Caco-2 (cell line): ENCODE measurements around the gene PARD3B. TPM values are rescaled to one million over a fixed set of nuclear protein-coding genes. Genes with fewer than 3 reads are reported as not detected.

Experiments
- BruUV-seq: library from RNA; stranded (reverse); fragments of 400-500 nt; replicated peaks from 2 replicates; lab custom pipeline; 2021; lab: Mats Ljungman, UMichigan
- CTCF ChIA-PET: fragments of 300-600 bp; sonication (Branson Sonifier 250); formaldehyde crosslinking; loops from one replicate; lab custom pipeline; 2022; ENCODE audit warnings: antibody characterized with exemption; lab: Charles Lee
- POLR2A ChIA-PET: fragments of 300-600 bp; sonication (Branson Sonifier 250); formaldehyde crosslinking; loops from one replicate; lab custom pipeline; 2022; ENCODE audit warnings: antibody characterized with exemption; lab: Charles Lee
- DNase-seq, 2 experiments: peaks; one replicate each; pipeline versions ENCODE4 v3.0.0 to v3.0.0-alpha.2; 2020 to 2022
- H3K27me3 ChIP-seq: replicated peaks from 2 replicates; pipeline ENCODE4 v1.6.0; 2011; ENCODE audit warnings: low read length; ENCODE audit not compliant: control insufficient read depth, insufficient read depth
- H3K36me3 ChIP-seq: 2 replicates; pipeline ENCODE4 v1.5.1; 2011; ENCODE audit warnings: low read length; ENCODE audit not compliant: control insufficient read depth, insufficient read depth
- H3K4me1 ChIP-seq: fragments of 250-450 bp; sonication (Bioruptor Pico); 2 replicates; pipeline ENCODE4 v1.5.1; 2020; ENCODE audit warnings: mild to moderate bottlenecking
- H3K4me3 ChIP-seq: 2 replicates; pipeline ENCODE4 v1.5.1; 2011; ENCODE audit warnings: low read depth, mild to moderate bottlenecking, control low read depth, low read length
- H3K9me3 ChIP-seq: fragments of 250-450 bp; sonication (Bioruptor Pico); 2 replicates; pipeline ENCODE4 v1.5.1; 2020; ENCODE audit warnings: mild to moderate bottlenecking, moderate library complexity
- H3K27ac Mint-ChIP-seq: one replicate; pipeline ENCODE4 v1.8.0; 2022; ENCODE audit warnings: mixed read lengths; ENCODE audit not compliant: unreplicated experiment
- H3K27me3 Mint-ChIP-seq: one replicate; pipeline ENCODE4 v1.8.0; 2022; ENCODE audit warnings: mixed read lengths; ENCODE audit not compliant: insufficient read depth, unreplicated experiment
- H3K36me3 Mint-ChIP-seq: one replicate; pipeline ENCODE4 v1.8.0; 2022; ENCODE audit warnings: mild to moderate bottlenecking, mixed read lengths; ENCODE audit not compliant: insufficient read depth, unreplicated experiment
- H3K4me1 Mint-ChIP-seq: one replicate; pipeline ENCODE4 v1.8.0; 2022; ENCODE audit warnings: low read depth, mixed read lengths; ENCODE audit not compliant: unreplicated experiment
- H3K4me3 Mint-ChIP-seq: one replicate; pipeline ENCODE4 v1.8.0; 2022; ENCODE audit warnings: mild to moderate bottlenecking, moderate library complexity, mixed read lengths; ENCODE audit not compliant: unreplicated experiment
- H3K9me3 Mint-ChIP-seq: one replicate; pipeline ENCODE4 v1.8.0; 2022; ENCODE audit warnings: mixed read lengths; ENCODE audit not compliant: unreplicated experiment
- CTCF ChIP-seq, 2 experiments: fragments of 200-600 bp in 1 of 2; IDR thresholded peaks; 1 replicate in 1 of 2; 2 replicates in 1 of 2; pipeline versions ENCODE4 v1.5.1 to v1.8.0; 2011 to 2022; ENCODE audit warnings: antibody characterized with exemption in 1 of 2, control low read depth in 1 of 2, inconsistent platforms in 1 of 2, low read depth in 1 of 2, low read length in 1 of 2, mild to moderate bottlenecking in 1 of 2, moderate library complexity in 1 of 2; ENCODE audit not compliant: insufficient read depth in 1 of 2, severe bottlenecking in 1 of 2, unreplicated experiment in 1 of 2
- intact Hi-C: fragments of 100-400 bp; cut with micrococcal nuclease; formaldehyde crosslinking; loops from one replicate; pipeline ENCODE4 v1.10.0; 2022; ENCODE audit not compliant: unreplicated experiment
- total RNA-seq: library from RNA; stranded (reverse); gene quantifications from 2 replicates; pipeline ENCODE4 v1.2.3, GENCODE V29; 2022

PARD3B gene
- total RNA-seq, 1 experiment from 2014 or later = 68.9 TPM

- intact Hi-C loops = no loop called here
- no peak overlapping the region for H3K4me3 Mint-ChIP-seq
- POLR2A ChIA-PET = no interaction called here
- no peaks in the 10 kb centered on the region for H3K4me1 Mint-ChIP-seq
- BruUV-seq = no TSS peak
- Histone ChIP-seq H3K9me3 (no peaks in the 10 kb centered on the region), H3K36me3 (no peaks in the 10 kb centered on the region), H3K27me3 (no peaks in the 10 kb centered on the region), H3K4me1 (no peaks in the 10 kb centered on the region), H3K4me3 (no peak overlapping the region)
- TF ChIP-seq CTCF (IDR thresholded peaks at IDR 0.05; ENCODE audit: insufficient read depth in 1 of 2, low read depth in 1 of 2, low read length in 1 of 2, severe bottlenecking in 1 of 2, unreplicated experiment in 1 of 2) = no peak
- no peaks in the 10 kb centered on the region for H3K27me3 Mint-ChIP-seq
- H3K9me3 Mint-ChIP-seq = no peaks in the 10 kb centered on the region
- H3K27ac Mint-ChIP-seq = no peak overlapping the region
- CTCF ChIA-PET = no interaction called here
- no peaks in the 10 kb centered on the region for H3K36me3 Mint-ChIP-seq
- DNase-seq = no peak
Observed at GRCh38 chr2:205556841-205557539, 1011.7 kb downstream of the PARD3B start.

- no peaks in the 10 kb centered on the region for H3K4me1 Mint-ChIP-seq
- ChIA-PET CTCF (interaction anchor here (0.7 kb wide), 1 partner anchor 87 kb away, joined by 4 read pairs; no protein-coding TSS in a partner anchor), POLR2A (no interaction called here)
- H3K4me1 ChIP-seq = no peaks in the 10 kb centered on the region
- no peaks in the 10 kb centered on the region for H3K36me3 Mint-ChIP-seq
- H3K36me3 ChIP-seq = no peaks in the 10 kb centered on the region
- H3K27me3 ChIP-seq = no peaks in the 10 kb centered on the region
- peak overlapping the region; percentile 52 for H3K27ac Mint-ChIP-seq
- DNase-seq = no peak
- no peak overlapping the region for H3K4me3 ChIP-seq
- H3K9me3 Mint-ChIP-seq = no peaks in the 10 kb centered on the region
- intact Hi-C loops = no loop called here
- no TSS peak for BruUV-seq
- TF ChIP-seq CTCF (IDR thresholded peaks at IDR 0.05; ENCODE audit: insufficient read depth in 1 of 2, low read depth in 1 of 2, low read length in 1 of 2, severe bottlenecking in 1 of 2, unreplicated experiment in 1 of 2) = no peak
- H3K4me3 Mint-ChIP-seq = no peak overlapping the region
- H3K9me3 ChIP-seq = no peaks in the 10 kb centered on the region
- H3K27me3 Mint-ChIP-seq = no peaks in the 10 kb centered on the region
Observed at GRCh38 chr2:205557873-205558272, 1012.6 kb downstream of the PARD3B start.

GRCh38 chr2:205561441-205561840, 1016.2 kb downstream of the PARD3B start:
- no peaks in the 10 kb centered on the region for H3K27me3 ChIP-seq
- H3K27me3 Mint-ChIP-seq = no peaks in the 10 kb centered on the region
- intact Hi-C loops = no loop called here
- TF ChIP-seq CTCF (IDR thresholded peaks at IDR 0.05; ENCODE audit: insufficient read depth in 1 of 2, low read depth in 1 of 2, low read length in 1 of 2, severe bottlenecking in 1 of 2, unreplicated experiment in 1 of 2) = no peak
- H3K4me1 Mint-ChIP-seq = no peaks in the 10 kb centered on the region
- POLR2A ChIA-PET = no interaction called here
- no peak overlapping the region for H3K4me3 Mint-ChIP-seq
- H3K36me3 ChIP-seq = no peaks in the 10 kb centered on the region
- H3K9me3 Mint-ChIP-seq = no peaks in the 10 kb centered on the region
- DNase-seq = no peak
- no peak overlapping the region for H3K4me3 ChIP-seq
- H3K36me3 Mint-ChIP-seq = no peaks in the 10 kb centered on the region
- no TSS peak for BruUV-seq
- CTCF ChIA-PET = no interaction called here
- no peaks in the 10 kb centered on the region for H3K4me1 ChIP-seq
- H3K9me3 ChIP-seq = no peaks in the 10 kb centered on the region
- H3K27ac Mint-ChIP-seq = no peak overlapping the region
